Hepatic stellate cell (primary cell): ENCODE measurements around the gene TJP3.

Experiments
- DNase-seq: peaks from one replicate; pipeline ENCODE4 v3.0.0; 2011; ENCODE audit warnings: low spot score

Gene TJP3

DNA sequence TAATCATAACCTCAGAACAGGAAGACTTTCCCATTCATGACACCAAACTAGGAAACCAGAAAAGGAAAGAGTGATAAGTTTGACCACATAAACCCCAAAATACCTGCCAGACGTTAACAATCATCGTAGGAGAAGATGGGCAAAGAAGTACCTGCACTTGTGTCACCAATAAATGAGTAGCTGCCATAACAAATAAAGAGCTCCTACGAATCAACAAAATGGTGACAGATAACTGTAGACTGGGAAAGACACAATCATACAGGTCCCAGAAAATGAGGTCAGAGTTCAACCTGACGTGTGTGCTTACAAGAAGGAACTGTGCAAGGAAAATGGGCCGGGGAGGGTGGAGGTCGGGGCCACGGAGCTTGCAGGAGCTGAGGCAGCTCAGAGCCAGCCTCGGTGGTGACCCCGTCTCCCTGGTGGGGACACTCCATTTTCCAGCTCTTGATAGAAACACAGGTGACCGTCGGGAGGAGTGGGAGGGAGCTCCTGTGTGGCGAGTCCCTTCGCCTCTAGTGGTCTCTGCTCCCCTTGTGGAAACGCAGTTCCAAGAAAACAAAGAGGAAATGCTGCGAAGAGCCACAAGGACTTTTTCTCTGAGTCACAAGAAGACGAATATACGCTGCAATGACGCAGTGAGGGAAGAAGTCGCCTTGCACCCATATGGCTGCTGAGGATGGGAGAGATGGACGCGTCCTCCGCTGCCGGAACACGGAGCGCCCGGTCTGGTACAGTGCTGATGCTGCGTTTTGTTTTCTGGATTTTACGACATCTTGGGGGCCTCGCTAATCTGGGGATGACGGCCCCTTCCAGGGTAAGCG lies 17.4 kb upstream of the TJP3 start:
- no peak for DNase-seq

DNA sequence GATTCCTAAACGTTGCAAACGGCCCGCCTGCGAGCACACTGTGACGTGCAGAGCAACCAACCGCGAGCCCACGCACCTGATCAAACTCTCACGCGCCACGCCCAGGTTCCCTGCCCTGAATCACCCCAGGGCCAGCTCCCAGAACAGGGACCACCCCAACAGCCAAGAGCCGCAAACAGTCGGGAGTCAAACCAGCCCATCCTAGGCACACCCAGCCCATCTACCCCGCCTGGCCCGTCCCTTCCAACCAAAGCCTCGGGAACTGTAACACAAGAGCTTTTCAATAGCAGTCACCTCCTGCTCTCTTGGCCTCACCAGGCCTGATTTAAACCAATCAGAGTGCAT lies 16.8 kb upstream of the TJP3 start:
- DNase-seq: no peak

DNA sequence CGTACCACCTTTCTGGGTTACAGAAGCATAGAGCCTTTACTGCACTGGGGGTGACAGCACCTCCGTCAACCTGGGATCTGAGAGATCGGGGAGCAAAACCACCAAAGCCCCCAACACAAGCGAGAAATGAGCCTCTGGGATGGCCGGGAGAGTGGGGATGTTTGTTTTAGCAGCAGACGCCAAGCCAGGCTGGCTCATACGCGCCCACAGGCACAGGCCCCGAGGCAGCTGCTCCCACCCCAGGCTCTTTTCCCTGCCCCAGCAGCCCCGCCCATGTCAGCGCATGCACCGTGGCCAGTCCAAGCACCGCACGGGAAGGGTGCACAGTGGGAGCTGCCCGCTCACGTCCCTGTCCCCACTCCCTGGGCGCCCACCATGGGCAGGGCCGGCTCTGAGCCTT lies 16.5 kb upstream of the TJP3 start:
- DNase-seq: no peak

DNA sequence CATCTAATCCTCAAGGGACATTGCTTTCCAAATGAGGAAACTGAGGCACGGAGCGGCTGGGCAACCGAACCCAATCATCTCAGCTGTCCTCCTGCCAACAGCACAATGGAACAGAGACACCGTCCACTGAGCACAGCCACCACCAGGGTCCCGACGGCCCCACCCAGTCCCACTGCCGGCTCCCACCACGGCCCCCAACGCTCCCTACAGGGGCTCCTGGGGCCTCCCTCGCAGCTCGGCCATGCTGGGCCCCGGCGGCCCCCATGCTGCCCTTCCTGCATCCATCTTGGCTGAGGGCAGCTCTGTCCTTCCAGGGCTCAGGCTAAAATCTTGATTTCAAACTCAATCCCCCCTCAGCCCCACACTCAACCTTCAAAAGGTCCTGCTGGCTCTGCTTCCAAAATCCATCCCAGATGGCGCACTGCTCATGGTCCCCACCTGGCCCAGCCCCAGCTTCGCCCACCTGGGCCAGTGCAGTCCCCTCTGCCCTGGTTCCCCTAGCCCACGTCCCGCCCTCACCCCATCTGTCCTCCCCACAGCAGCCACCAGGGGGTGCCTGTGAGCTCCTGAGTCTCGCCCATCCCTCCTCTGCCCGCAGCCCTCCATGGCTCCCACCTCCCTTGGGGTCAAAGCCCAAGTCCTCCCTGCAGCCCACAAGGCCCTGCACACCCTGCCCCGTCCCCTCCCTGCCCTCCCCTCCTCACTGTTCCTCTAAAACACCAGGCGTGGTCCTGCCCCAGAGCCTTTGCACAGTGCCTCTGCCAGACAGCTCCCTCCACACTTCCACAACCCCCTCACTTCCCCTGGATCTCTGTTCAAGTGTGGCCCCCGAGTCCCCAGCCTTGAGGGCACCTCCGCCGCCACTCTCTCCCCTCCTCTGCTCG lies 15.8 kb upstream of the TJP3 start:
- DNase-seq: peak; percentile 53

DNA sequence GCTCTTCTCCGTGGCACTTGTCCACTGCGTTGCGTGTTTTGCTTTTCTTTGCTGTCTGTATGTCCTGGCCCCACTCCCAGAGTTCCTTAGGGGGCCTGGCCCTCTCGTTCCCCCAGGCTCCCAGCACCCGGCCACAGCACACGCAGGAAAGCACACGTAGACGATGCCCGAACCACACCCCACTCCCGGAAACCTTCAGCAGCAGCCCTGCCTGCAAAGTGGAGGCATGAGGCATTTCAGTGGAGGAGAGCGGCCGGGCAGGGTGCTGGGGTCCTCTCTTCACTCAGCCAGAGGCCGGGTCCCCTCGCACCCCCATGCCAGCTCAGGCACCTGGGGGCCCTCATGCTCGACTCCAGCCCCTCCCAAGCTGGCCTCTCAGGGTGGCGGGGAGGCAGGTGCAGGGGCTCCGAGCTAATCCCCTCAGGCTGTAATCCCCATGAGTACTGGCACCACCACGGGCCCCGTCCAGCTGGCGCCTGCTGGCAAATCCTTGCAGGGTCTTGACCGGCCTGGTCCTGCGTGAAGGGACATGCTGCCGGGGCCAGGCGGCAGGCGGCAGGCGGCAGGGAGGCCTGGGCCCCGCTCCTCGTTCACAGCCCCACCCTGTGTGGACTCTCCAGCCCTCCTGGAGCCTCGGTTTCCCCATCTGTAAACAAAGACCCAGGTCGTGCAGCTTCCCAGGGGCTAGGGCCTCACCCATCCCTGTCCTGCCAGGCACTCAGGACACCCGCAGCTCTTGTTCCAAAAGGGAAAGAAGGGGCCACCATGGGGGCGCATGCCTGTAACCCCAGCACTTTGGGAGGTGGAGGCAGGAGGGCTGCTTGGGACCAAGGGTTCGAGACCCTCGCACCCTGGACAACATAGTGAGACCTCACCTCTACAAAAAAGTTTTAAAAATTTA lies 14.9 kb upstream of the TJP3 start:
- no peak for DNase-seq

DNA sequence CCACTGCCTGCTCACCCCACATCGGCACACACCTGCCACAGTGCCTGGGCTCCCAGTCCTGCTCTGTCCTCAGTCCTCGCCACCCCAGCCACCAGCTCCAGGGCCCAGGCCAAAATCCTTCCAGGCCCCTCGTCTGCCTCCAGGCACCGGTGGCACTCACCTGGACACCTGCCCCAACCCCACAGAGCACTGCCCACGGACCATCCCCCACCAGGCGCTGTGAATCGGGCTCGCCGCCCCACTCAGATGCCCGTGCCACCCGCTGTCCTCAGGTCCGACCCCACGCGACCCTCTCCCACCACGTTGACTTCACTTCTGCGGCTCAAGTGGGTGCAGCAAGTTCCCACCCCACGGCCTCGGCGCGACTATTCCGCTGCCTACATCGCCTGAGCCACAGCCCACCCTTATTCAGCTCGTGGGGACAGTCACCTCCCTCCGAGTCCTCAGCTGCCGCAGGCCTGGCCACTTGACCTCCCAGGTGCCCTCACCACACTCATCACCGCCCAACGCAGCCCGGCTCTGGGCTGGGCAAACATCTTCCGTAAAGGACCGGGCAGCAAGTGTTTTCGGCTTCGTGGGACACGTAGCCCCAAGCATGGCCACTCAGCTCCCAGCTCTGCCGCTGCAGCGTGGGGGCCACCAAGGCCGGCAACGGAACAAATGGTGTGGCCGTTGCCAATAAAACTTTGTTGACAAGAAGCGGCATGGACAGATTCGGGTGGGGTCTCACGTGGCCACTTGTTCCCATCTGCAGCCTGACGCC lies 13.6 kb upstream of the TJP3 start:
- no peak for DNase-seq

DNA sequence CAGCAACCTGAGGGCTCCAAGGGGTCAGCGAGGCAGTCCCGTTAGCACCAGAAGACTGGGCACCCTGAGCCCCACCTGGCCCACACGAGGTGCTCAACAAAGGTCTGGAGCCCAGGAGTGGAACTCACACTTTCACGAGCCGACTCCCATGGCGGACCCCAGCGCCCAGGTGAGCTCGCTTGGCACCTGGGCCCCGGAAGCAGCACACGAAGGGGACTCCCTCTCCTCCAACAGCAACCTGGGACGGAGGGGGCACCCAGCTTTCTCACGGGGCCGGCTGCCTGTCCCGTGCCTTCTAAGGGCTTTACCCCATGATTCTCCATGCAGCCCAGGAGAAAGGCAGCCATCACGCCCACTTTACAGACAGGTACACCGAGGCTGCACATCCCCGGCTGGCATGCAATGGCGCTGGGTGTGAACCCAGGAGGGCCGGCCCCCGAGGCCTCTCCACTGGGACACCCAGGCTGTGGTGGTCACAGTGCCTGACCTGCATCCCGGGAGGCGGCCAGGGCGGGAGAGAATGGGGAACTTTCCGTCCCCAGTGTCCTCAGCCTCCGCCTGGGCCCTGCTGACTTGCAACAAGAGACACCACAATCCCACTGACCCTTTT lies 13.0 kb upstream of the TJP3 start:
- DNase-seq: no peak

DNA sequence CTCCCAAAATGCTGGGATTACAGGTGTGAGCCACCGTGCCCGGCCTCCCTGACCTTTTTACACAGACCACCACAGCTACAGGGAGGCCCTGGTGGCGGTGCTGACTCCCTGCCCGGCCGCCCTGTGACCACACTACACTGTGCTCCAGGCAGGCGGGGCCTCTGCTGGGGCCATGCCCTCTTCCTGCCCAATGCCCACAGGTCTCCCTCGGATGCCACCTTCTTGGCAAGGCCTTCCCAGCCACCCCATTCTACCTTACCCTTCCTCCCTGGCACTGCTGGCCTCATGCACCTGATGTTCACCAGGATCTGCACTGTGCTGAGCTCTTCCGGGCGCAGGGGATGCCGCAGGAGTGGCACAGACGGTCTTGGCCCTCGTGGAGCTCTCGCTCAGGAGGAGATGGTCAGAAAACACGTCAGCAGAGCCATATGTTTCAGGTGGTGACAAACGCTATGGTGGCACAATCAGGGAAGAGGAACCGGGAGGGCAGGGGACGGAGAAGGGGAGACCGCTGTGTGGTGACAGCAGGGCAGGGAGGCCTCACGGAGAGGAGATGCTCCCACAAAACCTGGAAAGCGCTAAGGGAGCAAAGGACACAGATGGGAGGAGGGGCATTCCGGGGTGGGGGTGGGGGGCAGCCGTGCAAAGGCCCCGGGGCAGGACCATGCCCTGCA lies 12.1 kb upstream of the TJP3 start:
- no peak for DNase-seq

DNA sequence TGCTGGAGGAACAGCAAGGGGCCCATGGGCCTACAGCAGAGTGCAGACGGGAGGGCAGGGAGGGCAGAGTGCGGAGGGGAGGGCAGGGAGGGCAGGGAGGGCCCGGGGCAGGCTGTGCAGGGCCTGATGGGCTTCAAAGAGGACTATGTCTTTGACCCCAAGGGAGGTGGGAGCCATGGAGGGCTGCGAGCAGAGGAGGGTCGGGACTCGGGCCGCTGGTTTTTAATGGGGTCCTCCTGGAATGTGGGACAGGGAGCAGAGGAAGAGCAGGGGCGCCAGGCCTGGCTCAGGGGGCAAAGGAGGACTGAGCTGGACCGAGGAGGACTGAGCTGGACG lies 11.6 kb upstream of the TJP3 start:
- DNase-seq: no peak

DNA sequence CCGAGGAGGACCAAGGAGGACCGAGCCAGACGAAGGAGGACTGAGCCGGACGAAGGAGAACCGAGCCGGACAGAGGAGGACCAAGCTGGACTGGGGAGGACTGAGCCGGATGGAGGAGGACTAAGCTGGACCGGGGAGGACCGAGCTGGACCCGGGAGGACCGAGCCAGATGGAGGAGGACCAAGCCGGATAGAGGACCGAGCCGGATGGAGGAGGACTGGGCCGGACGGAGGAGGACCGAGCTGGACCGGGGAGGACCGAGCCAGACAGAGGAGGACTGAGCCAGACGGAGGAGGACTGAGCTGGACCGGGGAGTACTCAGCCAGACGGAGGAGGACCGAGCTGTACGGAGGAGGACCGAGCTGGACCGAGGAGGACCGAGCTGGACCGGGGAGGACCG lies 11.1 kb upstream of the TJP3 start:
- DNase-seq: no peak

DNA sequence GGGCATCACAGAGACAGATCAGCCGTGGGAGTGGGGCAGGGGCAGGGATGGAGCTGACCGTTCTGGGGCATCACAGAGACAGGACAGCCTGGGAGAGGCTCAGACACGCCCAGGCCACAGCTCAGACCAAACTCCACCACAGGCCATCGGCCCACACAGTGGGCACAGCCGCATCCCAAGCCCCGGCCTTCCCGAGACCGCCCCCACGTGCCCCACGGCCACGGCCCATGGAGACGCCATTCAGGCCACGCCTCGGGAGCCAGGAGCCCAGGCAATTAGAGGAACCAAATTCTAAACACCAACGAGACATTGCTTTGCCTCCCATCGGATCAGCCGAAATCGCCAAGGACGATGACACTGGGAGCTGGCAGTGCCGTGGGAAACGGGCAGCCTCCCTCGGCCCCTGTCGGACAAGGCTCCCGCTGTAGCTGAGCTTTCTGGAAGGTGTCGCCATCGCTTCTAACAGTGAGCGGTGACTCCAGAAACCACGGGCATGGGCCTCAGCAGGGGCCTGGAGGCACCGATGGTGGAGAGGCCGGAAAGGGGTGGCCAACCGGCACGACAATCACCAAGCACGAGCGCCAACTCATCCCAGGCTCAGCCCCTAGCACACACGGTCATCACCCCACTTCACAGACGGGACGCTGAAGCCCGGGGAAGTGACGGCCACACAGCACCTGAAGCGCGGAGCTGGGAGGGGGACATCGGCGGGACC lies 10.4 kb upstream of the TJP3 start:
- DNase-seq: no peak

DNA sequence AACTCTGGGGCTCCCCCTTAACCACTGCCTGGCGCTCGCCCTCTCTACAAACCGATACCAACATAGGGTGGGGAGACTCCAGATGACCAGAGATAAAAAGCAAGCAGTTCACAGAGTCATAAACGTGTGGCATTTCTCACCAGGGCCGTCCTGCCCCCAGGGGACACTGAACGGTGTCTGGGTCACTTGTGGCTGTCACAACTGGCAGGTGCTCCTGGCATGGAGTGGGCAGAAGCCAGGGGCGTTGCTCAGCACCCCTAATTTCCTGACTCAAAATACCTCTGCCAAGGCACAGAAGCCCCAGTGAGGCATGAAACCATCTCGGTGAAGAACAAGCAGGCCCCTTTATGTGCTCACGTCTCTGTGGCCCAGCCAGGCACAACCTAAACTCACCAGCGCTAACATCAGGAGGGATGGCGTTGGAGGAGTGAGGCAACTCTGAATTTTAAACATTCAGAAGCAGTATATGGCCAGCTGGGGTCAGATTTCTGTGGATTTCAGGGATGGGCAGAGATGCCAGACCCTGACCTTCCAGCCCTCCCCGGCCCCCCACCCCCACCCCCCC lies 9.7 kb upstream of the TJP3 start:
- DNase-seq: no peak

DNA sequence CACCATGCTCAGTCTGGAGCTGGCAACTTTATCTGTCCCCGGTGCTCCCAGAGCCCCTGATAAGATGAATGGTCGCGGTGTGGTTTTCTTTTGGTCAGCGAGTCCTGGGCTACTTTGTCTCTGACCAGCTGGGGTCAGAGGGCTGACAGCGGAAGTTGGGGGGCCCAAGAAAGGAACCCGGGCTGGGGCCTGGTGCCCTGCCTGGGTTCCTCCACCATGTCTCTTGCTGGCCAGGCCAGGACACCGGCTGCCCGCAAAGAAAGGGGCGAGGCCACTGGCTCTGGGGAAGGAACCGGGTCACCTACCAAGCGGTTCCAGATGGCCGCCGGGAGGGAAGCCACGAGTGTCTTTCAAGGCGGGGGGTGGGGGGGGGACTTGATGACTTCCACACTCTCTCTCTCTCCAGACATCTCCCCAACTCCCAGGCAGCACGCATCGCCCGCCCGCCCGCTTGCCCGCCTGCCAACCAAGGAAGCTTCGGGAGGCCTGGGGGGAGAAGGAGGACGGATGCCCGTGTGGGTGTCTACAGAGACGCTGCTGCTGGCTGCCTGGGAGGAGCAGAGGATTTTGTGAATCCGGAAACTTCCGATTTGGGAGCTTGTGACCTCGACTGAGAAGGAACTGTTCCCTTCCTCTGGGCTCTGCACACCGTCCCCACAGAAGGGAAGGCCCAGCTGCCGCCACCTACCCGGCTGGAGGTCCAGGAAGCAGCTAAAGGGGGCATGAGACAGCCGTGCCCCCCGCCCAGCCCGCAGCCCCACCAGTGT lies 9.0 kb upstream of the TJP3 start:
- DNase-seq: peak; percentile 79

DNA sequence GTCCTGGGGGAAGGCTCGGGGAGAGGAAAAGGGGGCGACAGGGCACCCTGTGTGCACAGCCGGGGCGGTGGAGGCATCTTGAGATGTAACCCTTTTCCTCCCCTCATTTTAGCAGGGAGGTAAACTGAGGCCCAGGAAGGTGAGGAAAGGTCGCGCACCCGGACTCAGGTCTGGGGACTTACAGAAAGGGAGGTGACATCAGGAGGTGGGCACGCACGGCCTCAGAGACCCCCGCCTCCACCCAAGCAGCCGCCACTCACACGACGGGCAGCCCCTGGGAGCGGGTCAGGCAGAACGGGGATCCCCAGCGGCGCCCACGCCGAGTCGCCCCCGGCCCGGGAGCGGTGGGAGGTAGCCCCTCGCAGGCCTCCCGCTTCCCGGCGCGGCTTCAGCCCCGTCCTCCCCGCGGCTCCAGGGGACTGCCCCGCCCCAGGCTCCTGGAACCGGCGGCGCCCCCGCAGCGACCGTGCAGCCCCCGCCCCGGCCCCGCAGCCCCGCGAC lies 8.4 kb upstream of the TJP3 start:
- no peak for DNase-seq

DNA sequence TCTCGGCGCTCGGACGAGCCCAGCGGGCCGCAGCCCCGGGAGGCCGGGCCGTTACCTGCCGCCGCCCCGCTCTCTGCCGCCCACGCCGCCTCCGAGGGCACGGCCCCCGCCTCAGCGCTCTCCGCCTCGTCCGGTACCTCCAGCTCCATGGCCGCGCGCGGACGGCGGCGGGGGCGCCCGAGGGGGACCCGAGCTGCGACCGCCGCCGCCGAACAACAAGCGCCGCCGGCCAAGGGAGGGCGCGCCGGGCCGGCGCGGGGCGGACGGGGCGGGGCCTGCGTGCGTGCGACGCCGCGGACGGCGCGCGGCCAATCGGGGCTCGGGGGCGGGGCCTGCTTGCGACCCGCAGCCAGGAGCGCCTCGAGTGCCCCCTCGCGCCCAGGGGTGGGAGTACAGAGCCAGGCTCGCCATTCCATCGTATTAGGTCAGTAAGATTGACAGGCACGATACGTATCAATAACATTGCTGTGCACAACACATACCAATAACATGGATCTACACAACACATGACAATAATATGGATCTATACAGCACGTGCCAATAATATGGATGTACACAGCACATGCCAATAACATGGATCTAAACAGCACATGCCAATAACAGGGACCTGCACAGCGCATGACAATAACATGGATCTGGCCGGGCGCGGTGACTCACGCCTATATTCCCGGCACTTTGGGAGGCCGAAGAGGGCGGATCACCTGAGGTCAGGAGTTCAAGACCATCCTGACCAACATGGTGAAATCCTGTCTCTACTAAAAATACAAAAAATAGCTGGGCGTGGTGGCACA lies 7.7 kb upstream of the TJP3 start, which contains the start of gene PIP5K1C:
Gene PIP5K1C, minus strand, starts transcription at position 227 of the 791 bp plus-strand sequence. Its CDS starts 78 bp downstream, at position 149.
- DNase-seq: peak; percentile 91

DNA sequence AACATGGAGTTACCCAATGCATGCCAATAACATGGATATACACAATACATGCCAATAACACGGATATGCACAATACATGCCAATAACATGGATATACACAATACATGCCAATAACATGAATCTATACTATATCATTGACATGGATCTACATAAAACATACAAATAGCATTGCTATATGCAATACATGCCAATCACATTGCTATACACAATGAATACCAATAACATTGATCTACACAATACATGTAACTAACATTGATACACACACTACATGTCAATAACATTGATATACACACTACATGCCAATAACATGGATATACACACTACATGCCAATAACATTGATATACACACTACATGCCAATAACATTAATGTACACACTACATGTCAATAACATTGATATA lies 7.0 kb upstream of the TJP3 start:
- no peak for DNase-seq

DNA sequence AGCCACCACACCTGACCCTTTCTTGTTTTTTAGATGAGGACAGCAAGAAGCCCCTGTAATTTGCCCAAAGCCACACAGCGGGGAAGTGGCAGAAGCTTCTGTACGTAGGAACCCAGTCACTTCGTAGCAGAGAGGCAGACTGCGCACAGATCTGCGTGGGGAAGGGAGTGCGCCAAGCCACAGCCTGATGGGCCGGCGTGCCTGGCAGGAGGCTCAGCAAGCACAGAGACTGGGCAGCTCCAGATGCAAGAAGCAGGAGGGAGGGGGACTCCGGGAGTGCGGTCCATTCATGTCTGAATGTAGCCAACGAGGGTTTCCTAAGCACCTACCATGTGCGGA lies 347 bp upstream of the TJP3 start:
- DNase-seq: no peak

DNA sequence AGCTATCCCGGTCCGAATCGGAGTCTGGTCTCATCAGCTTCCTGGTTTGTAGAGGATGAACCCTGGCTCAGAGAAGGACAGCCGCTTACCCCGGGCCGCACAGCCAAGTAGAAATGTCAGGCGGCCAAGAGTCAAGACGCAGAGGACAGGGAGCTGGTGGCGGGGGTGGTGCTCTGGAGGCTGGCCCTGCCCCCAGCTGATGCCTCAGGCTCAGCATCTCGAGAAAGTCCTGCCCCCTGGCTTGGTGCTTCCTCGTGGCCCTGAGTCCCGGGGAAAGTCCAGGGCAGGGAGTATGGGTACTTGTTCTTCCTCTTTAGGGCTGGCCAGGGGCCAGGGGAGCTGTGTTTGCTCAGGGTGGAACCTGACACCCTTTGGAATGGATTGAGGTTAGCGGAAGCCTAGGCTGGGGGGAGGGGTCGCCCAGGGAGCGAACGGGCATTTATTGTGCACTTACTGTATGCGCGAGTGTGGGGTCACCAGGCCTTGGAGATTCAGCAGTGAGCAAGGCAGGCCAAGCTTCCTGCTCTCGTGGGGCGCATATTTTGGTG lies 2.2 kb downstream of the TJP3 start:
- no peak for DNase-seq
